Measurements from ENCODE around the gene RIOK1.

DNA sequence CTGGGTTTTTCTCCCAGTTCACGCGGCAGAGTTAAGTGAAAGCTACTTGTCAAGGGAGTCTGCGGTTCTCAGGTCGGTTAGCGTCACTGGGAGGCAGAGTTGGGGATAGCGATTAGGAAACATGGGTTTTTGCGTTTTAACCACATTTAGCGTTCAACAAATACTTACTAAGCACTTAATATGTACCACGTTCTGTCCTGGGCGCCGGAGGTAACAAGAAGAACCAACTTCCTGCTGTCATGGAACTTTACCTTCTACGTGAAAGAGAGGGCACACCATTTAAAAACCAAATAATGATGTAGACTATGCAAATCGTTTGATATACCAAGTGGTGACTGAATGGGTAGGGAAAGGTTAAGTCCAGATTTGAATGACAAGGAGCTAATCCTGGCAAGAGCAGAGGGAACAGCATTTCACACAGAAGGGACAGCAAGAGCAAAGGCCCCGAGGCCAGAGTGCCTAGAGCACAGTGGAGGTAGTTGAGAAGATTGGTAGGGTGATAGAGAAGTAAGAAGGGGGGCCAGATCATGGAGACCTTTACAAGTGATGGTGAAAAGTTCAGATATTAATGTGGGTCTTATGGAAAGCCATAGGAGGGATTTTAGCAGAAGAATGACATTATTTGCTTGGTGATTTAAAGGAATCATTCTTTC lies 744 bp downstream of the RIOK1 start:
- TF ChIP-seq EZH2 (optimal IDR thresholded peaks at IDR 0.05; ENCODE audit: low read depth, low read length) (no peak), EZH2phosphoT487 (IDR thresholded peaks at IDR 0.05; ENCODE audit: low read length) (no peak)
- TF ChIP-seq, protein P1, sequence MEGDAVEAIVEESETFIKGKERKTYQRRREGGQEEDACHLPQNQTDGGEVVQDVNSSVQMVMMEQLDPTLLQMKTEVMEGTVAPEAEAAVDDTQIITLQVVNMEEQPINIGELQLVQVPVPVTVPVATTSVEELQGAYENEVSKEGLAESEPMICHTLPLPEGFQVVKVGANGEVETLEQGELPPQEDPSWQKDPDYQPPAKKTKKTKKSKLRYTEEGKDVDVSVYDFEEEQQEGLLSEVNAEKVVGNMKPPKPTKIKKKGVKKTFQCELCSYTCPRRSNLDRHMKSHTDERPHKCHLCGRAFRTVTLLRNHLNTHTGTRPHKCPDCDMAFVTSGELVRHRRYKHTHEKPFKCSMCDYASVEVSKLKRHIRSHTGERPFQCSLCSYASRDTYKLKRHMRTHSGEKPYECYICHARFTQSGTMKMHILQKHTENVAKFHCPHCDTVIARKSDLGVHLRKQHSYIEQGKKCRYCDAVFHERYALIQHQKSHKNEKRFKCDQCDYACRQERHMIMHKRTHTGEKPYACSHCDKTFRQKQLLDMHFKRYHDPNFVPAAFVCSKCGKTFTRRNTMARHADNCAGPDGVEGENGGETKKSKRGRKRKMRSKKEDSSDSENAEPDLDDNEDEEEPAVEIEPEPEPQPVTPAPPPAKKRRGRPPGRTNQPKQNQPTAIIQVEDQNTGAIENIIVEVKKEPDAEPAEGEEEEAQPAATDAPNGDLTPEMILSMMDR (IDR thresholded peaks at IDR 0.05; ENCODE audit: low read length) = peak; percentile 30

Measured in MM.1S (cell line).